GM19468 (cell line): ENCODE data around the gene NCAPH2.
A peak's percentile ranks its signal among the peaks of the same experiment; 100 is the strongest.

ENCODE experiments used
- ATAC-seq: cut with Tn5 transposase; IDR thresholded peaks from one replicate; pipeline ENCODE4 v1.9.1; 2021; ENCODE audit warnings: mild to moderate bottlenecking, moderate library complexity, moderate number of reproducible peaks; ENCODE audit not compliant: unreplicated experiment; ENCODE audit errors: extremely low read depth

NCAPH2 gene

DNA sequence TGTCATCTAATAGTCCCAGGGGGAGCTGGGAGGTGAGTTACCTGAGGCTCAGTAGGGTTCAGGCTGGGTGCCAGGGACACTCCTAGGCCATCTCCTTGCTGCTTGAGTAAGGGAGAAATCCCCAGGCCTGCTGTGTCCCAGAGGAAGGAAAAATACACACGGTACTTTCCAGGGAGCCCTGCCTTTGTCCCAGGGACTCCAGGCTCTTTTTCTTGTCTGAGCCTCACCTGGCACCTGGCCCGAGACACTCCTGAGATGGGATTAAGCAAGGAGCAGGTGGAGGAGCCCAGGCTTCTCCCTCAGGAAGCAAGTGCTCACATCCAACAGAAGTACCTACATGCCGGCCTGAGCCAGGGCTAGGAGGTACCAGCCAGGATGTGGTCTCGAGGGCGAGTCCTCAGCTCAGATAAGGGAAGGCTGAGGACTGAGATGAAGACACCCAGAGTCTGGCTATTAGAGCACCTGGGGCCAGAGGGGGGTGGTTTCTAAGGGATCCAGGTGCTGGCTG, 36.8 kb downstream of the NCAPH2 start:
- ATAC-seq = no peak

DNA sequence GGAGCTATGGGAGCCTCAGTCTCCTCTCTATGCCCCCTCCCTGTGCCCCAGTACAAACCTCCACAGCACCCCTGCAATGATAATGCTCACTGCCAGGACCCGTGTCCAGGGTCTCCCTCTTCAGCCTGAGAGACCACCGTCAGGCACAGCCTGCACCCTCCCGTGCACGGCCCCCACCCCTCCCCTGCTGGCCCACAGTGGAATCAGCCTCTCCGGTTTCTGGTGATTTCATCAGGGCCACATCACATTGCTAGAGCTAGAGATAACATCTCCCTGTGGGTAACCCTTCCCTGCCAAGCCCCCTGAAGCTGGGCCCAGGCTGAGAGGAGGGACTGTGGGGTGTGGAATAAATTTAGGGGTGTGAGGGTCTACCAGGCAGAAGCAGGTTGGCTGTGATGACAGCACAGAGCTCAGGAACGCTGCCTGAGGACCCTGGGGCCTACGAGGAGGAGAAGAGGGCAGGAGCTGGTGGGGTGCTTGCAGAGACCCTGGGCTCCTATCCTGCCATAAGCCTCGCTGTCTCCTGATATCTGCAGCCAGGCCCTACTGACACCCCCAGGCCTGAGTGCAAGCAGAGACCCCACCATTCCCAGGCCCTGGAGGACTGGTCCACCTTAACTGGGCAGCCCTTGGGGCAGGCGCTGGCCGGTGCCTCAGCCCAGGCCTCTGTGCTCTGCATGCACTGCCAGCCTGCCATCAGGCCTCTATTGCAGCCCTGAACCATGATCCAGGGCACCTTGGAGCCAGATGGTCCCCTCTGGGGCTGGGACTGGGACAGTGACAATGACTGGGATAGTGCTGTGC, 37.7 kb downstream of the NCAPH2 start, which contains the start of gene KLHDC7B:
Gene KLHDC7B, plus strand, starts transcription at position 378 of the 804 bp plus-strand sequence. Its CDS starts 345 bp downstream, at position 723.
- ATAC-seq = no peak

DNA sequence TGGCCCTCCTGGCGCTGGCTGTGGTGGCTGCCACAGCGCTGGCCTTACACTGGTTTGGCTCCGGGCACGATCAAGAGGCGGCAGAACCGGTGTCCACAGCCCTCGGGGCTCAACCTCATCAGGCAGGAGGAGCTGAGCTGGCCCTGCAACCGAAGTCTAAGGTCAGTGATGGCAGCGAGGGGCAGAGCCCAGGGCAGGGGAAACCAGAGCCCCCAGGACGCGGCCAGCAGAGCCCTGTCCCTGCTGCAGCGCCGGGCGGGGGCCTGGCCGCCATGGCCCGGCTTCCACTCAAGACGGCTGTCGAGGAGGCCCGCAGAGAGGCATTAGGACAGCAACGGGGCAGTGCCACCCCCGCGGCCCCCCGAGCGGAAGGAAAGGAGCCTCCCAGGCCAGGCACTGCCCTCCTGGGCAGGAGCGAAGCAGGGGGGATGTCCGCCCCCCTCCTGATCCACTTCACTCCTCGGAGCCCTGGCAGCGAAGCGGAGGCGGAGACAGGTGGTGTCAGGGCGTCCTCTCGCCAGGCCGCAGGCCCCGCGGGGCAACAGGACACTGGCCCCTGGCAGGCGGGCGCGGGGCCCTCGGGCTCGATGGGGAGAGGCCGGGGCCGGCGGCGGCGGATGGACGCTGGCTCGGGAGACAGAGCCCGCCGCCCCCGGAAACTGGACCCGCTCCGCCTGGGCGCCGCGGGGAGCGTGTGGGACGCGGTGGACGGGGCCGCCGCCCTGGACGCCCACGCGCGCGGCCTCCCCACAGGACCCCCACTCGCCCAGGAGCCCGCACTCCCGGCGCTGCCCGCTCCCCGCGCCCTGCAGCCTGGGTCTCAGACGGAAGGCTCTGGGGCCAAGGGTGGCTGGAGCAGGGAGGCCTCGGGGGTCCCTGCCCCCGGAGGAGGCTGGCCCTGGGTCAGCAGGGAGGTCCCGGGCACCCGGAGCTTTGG, 38.6 kb downstream of the NCAPH2 start:
- no peak for ATAC-seq

DNA sequence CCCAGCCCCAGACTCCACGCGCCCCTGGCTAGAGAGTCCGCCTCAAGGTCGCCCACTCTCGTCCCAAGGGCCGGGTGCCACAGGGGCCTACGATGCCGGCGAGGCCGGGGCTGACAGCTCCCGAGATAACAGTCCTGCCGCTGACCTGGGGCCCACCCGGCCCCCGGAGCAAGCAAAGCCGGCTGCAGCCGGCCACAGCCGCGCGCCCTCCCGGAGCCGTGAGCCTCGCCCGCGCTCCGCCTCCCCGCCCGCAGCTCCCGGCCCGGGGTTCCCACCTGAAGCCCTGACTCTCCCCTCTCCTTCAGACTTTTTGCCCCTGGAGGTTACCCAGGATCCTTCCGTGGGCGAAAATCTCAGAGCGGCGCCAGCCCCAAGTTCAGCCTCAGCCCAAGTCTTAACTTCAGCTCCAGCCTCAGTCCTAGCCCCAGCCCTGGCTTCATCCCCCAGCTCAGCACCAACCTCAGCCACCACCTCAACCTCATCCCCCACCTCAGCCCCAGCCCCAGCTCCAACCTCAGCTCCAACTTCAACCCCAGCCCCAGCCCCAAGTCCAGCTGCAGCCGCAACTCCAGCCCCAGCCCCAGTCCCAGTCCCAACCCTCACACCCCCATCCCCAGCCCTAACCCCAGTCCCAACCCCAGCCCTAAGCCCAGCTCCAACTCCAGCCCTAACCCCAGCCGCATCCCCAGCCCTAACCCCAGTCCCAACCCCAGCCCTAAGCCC, 39.4 kb downstream of the NCAPH2 start:
- no peak for ATAC-seq

DNA sequence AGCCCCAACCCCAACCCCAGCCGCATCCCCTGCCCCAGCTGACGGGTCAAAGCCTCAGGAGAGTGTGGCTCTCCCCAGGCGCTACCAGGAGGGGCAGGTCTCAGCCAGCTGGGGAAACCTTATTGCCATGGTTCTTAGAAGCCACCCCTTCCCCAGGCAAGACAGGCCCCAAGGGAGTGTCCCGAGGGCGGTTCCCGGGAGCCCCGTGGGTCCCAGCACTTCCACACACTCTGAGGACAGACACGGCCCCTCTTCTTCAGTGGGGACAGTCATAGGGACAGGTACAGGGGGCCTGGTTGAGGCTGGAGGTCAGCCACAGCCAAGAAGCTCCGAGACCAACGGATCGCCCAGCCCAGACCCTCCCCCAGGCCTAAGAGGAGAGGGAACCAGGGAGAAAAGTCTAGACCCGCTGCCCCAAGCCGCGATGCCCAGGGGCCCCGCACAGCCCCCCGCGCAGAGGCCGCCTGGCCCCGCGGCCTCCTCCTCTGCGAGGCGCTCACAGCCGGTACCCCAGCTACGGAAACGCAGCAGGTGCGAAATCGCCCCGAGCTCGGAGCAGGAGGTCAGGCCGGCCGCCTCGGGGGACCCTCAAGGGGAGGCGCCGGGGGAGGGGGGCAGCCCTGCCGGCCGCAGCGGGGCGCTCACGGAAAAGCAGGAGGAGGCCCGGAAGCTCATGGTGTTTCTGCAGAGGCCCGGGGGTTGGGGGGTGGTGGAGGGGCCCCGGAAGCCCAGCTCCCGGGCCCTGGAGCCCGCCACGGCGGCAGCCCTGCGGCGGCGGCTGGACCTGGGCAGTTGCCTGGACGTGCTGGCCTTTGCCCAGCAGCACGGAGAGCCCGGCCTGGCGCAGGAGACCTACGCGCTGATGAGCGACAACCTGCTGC, 40.3 kb downstream of the NCAPH2 start:
- ATAC-seq = no peak

DNA sequence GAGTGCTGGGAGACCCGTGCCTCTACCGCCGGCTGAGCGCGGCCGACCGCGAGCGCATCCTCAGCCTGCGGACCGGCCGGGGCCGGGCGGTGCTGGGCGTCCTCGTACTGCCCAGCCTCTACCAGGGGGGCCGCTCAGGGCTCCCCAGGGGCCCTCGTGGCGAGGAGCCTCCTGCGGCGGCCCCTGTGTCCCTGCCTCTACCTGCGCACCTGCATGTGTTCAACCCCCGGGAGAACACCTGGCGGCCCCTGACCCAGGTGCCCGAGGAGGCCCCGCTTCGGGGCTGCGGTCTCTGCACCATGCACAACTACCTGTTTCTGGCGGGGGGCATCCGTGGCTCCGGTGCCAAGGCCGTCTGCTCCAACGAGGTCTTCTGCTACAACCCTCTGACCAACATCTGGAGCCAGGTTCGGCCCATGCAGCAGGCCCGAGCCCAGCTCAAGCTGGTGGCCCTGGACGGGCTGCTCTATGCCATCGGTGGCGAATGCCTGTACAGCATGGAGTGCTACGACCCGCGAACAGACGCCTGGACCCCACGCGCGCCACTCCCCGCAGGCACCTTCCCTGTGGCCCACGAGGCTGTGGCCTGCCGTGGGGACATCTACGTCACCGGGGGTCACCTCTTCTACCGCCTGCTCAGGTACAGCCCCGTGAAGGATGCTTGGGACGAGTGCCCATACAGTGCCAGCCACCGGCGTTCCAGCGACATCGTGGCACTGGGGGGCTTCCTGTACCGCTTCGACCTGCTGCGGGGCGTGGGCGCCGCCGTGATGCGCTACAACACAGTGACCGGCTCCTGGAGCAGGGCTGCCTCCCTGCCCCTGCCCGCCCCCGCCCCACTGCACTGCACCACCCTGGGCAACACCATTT, 41.1 kb downstream of the NCAPH2 start:
- ATAC-seq = no peak

DNA sequence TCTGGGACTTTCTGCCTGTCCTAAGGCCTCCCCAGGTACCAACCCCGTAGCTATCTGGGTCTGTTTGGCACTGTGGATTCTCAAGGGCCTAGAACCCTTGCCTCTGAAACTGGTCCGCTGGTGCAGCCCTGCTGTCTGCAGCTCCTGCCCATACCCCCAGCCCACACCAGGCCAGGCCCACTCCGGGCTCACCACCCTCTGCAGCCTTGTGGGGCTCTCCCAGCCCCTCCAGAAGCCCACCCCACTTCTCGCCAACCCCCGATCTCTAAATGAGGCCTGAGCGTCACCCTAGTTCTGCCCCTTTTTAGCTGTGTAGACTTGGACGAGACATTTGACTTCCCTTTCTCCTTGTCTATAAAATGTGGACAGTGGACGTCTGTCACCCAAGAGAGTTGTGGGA, 42.4 kb downstream of the NCAPH2 start:
- no peak for ATAC-seq

DNA sequence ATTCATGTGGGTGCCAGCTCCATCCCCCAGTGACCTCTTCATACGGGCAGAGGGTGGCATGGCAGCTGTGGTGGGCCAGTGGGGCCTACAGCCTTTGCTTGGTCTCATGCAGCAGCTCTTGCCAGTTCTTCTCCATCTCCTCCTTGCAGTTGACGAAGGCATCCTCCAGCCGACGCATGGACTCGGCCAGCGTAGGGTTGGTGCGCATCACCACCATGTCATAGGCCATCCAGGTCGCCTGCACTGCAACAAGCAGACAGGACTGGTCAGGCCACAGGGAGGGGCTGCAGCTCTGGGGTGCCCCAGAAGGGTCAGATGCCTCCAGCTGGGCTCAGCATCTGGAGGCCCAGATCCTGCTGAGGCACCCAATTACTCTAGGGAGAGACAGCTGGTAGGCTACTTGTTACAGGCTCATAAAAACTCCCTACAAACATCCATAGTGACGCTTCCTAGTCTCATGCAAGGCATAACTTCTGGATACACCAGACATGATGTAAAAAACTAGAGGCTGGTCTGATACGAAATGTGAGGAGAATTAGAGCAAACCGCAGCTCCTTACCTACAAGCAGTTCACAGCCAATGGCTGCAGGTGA, 43.2 kb downstream of the NCAPH2 start:
- no peak for ATAC-seq

DNA sequence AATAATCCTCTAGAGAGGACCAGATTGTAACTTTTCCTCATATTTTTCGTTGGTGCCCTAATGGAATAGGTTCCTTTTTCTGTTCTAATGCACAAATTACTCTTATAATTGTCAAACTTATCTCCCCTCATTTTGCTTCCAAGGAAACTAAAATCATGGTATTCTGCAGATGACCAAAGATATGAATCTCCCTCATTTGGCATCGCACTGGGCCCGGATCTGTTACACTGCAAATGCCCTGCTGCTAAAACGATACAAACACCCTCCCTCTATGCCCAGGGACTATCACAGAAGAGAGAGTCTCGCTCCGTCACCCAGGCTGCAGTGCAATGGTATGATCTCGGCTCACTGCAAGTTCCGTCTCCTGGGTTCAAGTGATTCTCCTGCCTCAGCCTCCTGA, 45.3 kb downstream of the NCAPH2 start:
- ATAC-seq = no peak

DNA sequence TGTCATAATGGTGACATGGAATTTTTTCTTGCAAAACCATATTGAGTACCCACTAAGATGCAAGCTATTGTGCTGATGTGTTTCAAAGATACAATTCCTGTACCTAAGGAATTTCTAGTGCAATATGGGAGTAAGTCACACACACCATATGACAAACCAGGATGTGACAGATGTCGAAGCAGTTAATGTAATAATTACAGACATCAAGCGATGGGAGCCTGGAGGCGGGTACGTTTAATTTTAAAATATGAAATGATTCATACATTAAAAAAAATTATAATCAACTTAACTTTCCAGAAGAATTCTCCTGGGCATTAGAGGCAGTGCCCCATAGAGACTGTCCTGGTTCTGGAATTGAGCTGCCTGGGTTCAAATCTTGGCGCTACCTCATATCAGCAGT, 48.7 kb downstream of the NCAPH2 start:
- ATAC-seq = no peak

DNA sequence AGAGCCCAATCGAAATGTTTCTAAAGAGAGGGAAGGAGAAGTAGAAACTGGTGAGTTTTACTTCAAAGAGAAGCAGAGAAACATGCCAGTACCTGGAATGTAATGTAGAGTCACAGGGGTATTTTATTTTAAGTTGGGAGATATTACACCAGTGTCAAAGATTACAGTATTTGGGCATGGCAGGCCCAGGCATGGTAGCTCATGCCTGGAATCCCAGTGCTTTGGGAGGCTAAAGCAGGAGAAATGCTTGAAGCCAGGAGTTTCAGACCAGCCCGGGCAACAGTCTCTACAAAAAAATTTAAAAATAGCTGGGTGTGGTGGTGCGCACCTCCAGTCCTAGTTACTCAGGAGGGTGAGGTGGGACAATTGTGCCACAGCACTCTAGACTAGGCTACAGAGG, 52.0 kb downstream of the NCAPH2 start:
- no peak for ATAC-seq

DNA sequence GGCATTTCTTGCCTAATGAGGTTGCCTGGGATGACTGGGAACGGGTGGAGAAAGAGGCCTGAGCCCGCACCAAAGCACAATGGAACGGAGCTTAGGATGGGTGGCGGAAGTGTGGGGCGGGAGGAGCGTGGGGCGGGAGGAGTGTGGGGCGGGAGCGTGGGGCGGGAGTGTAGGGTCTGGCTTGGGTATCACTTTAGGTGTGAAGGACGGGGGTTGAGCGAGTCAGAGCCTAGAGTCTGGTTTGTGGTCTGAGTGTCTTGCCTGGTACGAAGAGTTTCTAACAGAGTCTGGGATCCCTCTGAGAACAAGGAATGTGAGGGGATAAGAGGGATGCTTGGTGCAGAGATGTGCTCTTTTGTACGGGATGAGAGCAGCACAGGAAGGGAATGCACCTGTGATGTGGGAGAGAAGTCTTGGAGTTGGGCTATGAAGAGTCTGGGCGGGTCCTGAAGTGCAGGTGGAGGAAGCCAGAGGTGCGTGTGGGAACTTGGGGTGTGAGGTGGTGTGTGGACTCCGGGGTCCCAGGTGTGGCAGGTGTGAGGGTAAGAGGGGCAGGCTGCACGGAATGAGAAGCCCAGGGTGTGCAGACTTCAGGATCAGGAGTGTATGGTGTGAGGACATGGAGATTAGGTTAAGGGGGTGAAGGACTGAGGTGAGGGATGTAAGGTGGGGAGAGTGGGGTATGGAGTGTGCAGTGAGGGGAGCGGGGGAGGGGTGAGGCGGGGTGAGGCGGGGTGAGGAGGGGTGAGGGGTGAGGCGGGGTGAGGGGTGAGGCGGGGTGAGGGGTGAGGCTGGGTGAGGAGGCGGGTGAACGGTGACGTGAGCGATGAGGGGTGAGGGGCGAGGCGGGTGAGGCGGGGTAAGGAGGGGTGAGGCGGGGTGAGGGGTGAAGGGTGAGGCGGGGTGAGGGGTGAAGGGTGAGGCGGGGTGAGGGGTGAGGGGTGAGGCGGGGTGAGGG, 53.7 kb downstream of the NCAPH2 start:
- no peak for ATAC-seq

DNA sequence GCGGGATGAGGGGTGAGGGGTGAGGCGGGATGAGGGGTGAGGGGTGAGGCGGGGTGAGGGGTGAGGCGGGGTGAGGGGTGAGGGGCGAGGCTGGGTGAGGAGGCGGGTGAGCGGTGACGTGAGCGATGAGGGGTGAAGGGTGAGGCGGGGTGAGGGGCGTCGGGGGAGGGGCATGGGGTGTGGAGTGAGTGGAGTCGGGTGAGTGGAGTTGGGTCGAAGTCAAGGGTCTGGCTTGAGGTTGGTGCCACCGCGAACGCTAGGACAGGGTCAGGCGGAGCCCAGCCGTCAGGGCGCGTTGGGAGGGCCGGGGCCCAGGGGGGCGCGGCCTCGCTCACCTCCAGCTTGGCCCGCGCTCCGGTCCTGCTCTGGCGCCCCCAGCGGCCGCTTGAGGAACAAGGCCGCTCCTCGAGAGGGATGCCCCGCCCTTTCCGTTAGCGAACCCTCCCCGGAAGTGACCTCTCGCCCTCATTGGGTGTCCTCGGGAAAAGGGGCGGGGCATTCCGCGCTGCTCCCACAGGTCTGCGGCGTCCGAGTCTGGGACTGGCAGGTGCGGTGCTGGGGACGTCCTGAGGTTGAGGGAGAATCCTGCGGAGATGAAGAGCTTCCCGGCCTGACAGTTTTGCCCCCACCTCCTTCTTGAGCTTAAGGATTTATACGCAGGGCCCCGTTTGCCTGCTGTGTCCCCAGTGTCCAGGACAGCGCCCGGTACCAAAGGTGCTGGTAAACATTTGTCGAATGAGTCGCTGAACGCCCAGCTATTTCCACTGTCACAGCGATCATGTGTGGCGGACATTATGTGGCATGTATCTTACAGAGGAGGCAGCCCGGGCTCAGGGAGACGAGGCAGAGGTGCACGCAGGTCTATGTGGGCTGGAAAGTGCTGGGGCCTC, 54.7 kb downstream of the NCAPH2 start, which contains the start of gene SYCE3:
Gene SYCE3, minus strand, starts transcription at position 397 of the 890 bp plus-strand sequence. CDS start 6,514 bp downstream, outside the sequence.
- peak; percentile 60 for ATAC-seq

DNA sequence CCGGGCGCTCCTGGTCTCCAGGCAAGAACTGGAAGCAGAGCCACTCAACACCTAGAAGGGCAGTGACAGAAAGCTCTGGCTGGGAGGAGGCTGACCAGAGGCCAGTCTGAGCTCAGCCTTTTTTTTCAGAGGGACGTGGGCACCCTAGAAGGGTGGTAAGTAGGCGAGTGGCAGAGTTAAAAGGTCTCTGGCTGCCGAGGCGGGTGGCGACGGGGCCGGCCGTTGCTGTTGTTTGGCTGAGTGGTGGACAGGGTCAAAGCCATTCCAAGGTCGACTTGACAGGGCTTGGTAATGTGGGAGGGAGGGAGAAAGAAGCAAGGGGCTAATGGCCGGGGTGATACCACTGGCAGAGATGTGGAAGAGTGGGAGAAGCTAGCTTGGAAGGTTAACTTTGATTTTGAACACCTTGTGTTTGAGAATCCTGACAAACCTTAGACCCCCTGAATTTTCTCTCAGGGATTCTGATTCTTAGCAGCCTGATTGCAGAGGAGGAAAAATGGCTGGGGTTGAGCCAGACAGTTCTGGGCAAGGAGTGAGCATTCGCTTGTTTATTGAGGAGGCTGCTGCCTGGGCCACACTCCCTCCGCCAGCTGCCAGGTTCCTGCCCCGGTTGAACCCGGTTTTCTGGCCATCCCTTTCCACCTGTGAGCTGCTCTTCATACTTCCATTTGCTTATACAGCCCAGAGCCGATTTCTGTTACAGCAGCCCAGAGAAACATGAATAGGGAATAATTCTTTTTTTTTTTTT, 55.6 kb downstream of the NCAPH2 start:
- ATAC-seq = no peak

DNA sequence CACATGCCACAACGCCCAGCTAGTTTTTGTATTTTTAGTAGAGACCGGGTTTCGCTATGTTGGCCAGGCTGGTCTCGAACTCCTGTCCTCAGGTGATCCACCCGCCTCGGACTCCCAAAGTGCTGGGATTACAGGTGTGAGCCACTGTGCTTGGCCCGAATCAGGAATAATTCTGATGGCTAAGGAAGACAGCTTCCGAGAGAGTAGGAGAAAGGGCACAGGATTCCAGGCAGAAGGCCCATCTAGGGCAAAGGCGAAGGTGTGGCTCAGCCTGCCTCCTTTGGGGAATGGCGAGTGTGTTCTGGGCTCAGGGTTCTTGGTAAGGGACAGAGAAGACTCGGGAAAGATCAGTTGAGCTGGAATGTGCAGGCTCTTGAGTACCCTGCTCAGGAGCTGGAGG, 56.3 kb downstream of the NCAPH2 start:
- no peak for ATAC-seq
